HFFc6 (cell line): ENCODE results near the gene JAKMIP1. TPM values are rescaled to one million over a fixed set of nuclear protein-coding genes. Genes with fewer than 3 reads are reported as not detected.

ENCODE experiments used
- DNase-seq: peaks from one replicate; pipeline ENCODE4 v3.0.0-alpha.2; 2018
- H3K27ac Mint-ChIP-seq: 2 replicates; pipeline ENCODE4 v1.8.0; 2020; ENCODE audit warnings: mild to moderate bottlenecking, mixed read lengths
- H3K27me3 Mint-ChIP-seq: 2 replicates; pipeline ENCODE4 v1.8.0; 2021; ENCODE audit warnings: mild to moderate bottlenecking, moderate library complexity, mixed read lengths; ENCODE audit not compliant: insufficient read depth
- H3K36me3 Mint-ChIP-seq: 2 replicates; pipeline ENCODE4 v1.8.0; 2021; ENCODE audit warnings: low read depth, mixed read lengths
- H3K4me1 Mint-ChIP-seq: 2 replicates; pipeline ENCODE4 v1.8.0; 2020; ENCODE audit warnings: low read depth, mixed read lengths
- H3K4me3 Mint-ChIP-seq: 2 replicates; pipeline ENCODE4 v1.8.0; 2020; ENCODE audit warnings: mild to moderate bottlenecking, moderate library complexity, mixed read lengths
- H3K9me3 Mint-ChIP-seq: 2 replicates; pipeline ENCODE4 v1.8.0; 2020; ENCODE audit warnings: mild to moderate bottlenecking, mixed read lengths
- total RNA-seq, 6 experiments: library from RNA; stranded (reverse); fragmentation: NEBNext Ultra II Directional; extraction: Animal tissue kit (Norgen Biotek cat#: 25700); gene quantifications; 2 replicates in 1 of 6; 3 replicates in 5 of 6; pipeline ENCODE4 v1.2.3, GENCODE V29; 2021
- TF ChIP-seq, protein P1 (sequence below): fragments of 200-600 bp; sonication (generic); IDR thresholded peaks from 2 replicates; pipeline ENCODE4 v1.5.0; 2021; ENCODE audit warnings: antibody characterized with exemption, mild to moderate bottlenecking

The JAKMIP1 gene
- total RNA-seq, 6 experiments from 2014 or later, result not detected

DNA sequence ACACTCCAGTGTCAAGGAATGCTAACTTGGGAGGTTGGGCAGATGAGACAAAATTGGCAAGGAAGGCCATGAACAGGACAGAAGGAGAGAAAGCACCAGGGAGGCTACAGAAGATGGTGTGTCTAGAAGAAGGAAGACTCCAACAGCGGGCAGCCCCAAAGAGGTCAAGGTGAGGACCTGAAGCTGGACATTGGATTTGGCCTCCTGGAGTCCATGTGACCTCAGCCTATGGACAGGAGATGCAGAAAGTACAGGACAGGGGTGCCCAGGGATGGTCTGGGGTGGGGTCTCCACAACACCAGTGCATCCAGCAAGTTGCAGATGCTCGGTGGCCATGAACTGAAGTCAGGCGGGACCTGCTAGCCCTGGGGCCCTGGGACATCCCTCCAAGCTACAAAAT is 86.2 kb downstream of the JAKMIP1 start:
- no peak overlapping the region for H3K4me3 Mint-ChIP-seq
- peaks cover 43% of the 10 kb centered on the region for H3K9me3 Mint-ChIP-seq
- no peak overlapping the region for H3K27ac Mint-ChIP-seq
- peaks cover 3% of the 10 kb centered on the region; the same call in 1 of the 2 replicates for H3K27me3 Mint-ChIP-seq
- TF ChIP-seq, protein P1, sequence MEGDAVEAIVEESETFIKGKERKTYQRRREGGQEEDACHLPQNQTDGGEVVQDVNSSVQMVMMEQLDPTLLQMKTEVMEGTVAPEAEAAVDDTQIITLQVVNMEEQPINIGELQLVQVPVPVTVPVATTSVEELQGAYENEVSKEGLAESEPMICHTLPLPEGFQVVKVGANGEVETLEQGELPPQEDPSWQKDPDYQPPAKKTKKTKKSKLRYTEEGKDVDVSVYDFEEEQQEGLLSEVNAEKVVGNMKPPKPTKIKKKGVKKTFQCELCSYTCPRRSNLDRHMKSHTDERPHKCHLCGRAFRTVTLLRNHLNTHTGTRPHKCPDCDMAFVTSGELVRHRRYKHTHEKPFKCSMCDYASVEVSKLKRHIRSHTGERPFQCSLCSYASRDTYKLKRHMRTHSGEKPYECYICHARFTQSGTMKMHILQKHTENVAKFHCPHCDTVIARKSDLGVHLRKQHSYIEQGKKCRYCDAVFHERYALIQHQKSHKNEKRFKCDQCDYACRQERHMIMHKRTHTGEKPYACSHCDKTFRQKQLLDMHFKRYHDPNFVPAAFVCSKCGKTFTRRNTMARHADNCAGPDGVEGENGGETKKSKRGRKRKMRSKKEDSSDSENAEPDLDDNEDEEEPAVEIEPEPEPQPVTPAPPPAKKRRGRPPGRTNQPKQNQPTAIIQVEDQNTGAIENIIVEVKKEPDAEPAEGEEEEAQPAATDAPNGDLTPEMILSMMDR, result no peak
- no peaks in the 10 kb centered on the region for H3K4me1 Mint-ChIP-seq
- H3K36me3 Mint-ChIP-seq, result peaks cover 4% of the 10 kb centered on the region
- DNase-seq, result no peak

DNA sequence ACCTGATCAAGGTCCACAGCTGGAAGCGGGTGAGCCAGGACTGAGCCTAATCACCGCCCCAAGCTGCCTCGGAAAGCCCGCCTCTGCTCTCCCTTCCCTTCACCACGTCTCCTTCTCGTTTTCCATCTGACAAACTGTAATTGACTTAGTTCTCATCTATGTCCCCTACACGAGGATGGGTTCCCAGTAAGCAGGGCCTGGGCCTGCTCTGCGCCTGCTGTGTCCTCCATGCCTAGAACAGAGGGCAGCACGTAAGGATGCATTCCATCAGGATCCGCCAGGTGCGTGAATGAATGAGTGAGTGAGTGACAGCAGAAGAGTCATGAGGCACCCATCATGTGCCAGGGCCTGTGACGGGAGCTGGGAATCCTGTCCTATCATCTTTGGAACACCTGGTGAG is 86.7 kb downstream of the JAKMIP1 start:
- no peak overlapping the region for H3K4me3 Mint-ChIP-seq
- H3K9me3 Mint-ChIP-seq, result peaks cover 43% of the 10 kb centered on the region
- no peaks in the 10 kb centered on the region for H3K4me1 Mint-ChIP-seq
- peaks cover 1% of the 10 kb centered on the region for H3K36me3 Mint-ChIP-seq
- TF ChIP-seq, protein P1, result no peak
- H3K27me3 Mint-ChIP-seq, result peaks cover 3% of the 10 kb centered on the region; the same call in 1 of the 2 replicates
- no peak for DNase-seq
- H3K27ac Mint-ChIP-seq, result no peak overlapping the region

DNA sequence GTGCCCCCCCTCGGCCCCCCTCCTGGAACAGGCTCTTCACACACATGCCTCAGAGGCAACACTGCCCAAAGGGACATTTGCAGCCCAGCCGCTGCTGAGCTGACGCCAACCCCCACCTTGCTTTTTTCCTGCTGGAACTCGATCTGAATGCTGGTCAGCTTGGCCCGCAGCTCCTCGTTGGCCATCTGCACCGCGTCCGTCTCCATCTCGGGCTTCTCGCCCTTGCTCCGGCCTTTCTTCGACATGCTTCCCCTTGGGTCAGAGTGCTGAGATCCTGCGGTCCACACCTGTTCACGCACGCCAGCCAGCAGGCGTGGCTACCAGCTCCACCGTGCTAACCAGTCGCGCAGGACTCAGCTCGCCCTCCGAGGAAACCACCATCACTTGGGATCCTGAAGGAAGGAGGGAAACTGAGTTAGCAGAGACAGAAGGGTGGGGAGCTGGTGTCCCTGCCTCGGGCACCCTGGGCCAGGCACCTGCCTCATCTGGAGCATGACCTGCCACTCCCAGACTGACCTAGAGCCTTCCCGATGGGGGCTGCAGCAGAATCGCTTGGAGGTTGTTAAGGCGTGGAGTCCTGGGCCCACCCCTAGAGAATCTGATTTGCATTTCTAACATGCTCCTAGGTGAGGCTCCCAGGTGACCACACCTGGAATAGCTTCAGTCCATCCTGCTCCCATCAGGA is 87.6 kb downstream of the JAKMIP1 start:
- no peak for DNase-seq
- peaks cover 46% of the 10 kb centered on the region for H3K9me3 Mint-ChIP-seq
- H3K4me1 Mint-ChIP-seq, result no peaks in the 10 kb centered on the region
- peaks cover 2% of the 10 kb centered on the region; the same call in 1 of the 2 replicates for H3K27me3 Mint-ChIP-seq
- TF ChIP-seq, protein P1, result no peak
- H3K4me3 Mint-ChIP-seq, result no peak overlapping the region
- H3K36me3 Mint-ChIP-seq, result no peaks in the 10 kb centered on the region; the same call in 1 of the 2 replicates
- no peak overlapping the region for H3K27ac Mint-ChIP-seq

DNA sequence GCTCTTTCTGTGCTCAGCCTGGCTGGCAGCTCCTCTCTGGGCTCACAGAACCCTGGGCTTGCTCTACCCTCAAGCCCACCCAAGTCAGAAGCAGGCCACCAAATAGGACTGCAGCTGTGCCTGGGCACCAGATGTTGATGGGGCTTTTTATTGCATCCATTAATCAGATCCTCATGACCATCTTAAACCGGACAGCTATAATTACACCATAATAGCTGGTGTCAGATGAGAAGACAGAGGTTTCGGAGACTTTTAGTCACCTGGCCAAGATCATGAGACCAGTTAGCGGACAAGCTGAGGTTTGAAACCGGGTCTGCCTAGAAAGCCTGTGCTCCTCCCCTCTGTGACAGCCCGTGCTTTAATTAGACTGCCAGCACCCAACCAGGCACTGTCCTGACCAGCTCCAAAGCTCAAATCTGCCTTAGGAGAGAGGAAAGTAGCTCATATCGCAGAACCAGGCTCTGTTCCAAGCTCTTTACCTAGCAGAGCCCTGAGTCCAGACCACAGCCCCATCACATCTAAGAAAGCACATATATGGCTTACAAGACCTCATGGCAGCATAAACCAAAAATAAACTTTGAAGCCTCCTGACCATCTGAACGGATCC is 88.9 kb downstream of the JAKMIP1 start:
- H3K9me3 Mint-ChIP-seq, result peaks cover 50% of the 10 kb centered on the region
- H3K4me3 Mint-ChIP-seq, result no peak overlapping the region
- H3K27me3 Mint-ChIP-seq, result peaks cover 2% of the 10 kb centered on the region; the same call in 1 of the 2 replicates
- no peak for DNase-seq
- no peaks in the 10 kb centered on the region for H3K4me1 Mint-ChIP-seq
- H3K27ac Mint-ChIP-seq, result no peak overlapping the region
- TF ChIP-seq, protein P1, result no peak
- H3K36me3 Mint-ChIP-seq, result peaks cover 4% of the 10 kb centered on the region

DNA sequence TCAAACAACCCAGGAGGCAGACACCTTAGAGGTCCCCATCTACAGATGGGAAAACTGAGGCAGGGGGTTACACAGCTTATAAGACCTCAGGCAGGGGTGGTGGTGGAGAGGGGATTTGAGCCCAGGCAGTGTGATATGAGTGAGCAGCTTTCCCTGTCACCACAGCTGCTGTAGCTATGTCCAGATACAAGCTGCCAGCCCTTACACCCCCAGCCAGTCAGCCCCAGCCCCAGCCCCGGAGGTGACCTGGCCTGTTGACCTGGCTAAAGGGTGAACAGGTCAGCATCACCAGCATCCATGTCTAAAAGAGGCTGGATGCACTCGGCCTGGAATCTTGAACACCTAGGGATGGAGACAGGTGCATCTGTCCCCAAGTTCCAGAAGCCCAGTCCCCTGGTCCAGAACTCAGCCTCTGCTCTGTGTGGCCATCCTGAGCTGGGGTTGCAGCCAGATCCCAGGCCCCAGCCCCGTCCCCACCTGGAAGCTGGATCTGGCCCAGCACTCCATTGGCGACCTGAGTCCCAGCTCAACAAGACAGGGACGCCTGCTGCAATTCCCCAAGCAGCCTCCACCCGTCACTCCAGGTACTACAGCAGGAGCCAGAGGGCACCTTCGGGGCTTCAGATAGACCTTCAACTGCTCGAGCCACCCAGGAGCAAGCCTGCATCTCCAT is 89.5 kb downstream of the JAKMIP1 start:
- TF ChIP-seq, protein P1, result no peak
- Mint-ChIP-seq H3K36me3 (peaks cover 10% of the 10 kb centered on the region), H3K9me3 (peaks cover 55% of the 10 kb centered on the region), H3K4me1 (no peaks in the 10 kb centered on the region), H3K4me3 (no peak overlapping the region), H3K27me3 (peaks cover 2% of the 10 kb centered on the region; the same call in 1 of the 2 replicates), H3K27ac (no peak overlapping the region)
- DNase-seq, result no peak
